ENCODE data around the gene AP1M1.

Gene AP1M1

GRCh38 chr19:16188521-16188920 lies 9.2 kb upstream of the AP1M1 start:
- TF ChIP-seq TAF1 (IDR thresholded peaks at IDR 0.05; ENCODE audit: borderline replicate concordance, low read depth, low read length), result no peak
- no peak for TF ChIP-seq POLR2AphosphoS5 (IDR thresholded peaks at IDR 0.05; ENCODE audit: low read depth, low read length)
- TF ChIP-seq POLR2A (IDR thresholded peaks at IDR 0.05; ENCODE audit: low read depth, low read length), result no peak; the same call in 1 of the 2 replicates
- FAIRE-seq (no peak), DNase-seq (ENCODE audit: insufficient read length) (no peak)

DNA sequence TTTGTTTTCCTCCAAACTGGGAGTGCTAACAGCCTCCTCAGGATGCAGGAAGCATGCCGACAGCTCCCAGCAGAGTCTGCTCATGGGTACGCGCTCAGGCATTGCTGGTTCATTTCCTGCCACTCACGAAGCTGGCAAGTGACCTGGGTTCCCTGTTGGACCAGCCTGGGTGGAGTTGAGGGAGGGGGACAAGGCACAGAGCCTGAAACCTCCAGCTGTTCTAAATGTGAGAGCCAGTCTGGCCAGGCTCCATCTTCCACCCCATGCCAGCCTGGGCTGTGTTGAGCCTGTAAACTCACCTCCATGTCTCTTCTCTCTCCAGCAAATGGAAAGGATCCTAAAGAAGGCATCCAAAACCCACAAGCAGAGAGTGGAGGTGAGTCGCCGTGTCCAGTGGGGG lies 7.5 kb upstream of the AP1M1 start:
- no peak for FAIRE-seq
- no peak for DNase-seq (ENCODE audit: insufficient read length)
- no peak for TF ChIP-seq POLR2AphosphoS5 (IDR thresholded peaks at IDR 0.05; ENCODE audit: low read depth, low read length)
- TF ChIP-seq POLR2A (IDR thresholded peaks at IDR 0.05; ENCODE audit: low read depth, low read length), result no peak
- no peak for TF ChIP-seq TAF1 (IDR thresholded peaks at IDR 0.05; ENCODE audit: borderline replicate concordance, low read depth, low read length)

- TF ChIP-seq POLR2A (IDR thresholded peaks at IDR 0.05; ENCODE audit: low read depth, low read length), result no peak
- no peak for TF ChIP-seq TAF1 (IDR thresholded peaks at IDR 0.05; ENCODE audit: borderline replicate concordance, low read depth, low read length)
- no peak for TF ChIP-seq POLR2AphosphoS5 (IDR thresholded peaks at IDR 0.05; ENCODE audit: low read depth, low read length)
- DNase-seq (ENCODE audit: insufficient read length), result no peak
- no peak for FAIRE-seq
These were observed 7.0 kb upstream of the AP1M1 start for GRCh38 chr19:16190736-16191135.

DNA sequence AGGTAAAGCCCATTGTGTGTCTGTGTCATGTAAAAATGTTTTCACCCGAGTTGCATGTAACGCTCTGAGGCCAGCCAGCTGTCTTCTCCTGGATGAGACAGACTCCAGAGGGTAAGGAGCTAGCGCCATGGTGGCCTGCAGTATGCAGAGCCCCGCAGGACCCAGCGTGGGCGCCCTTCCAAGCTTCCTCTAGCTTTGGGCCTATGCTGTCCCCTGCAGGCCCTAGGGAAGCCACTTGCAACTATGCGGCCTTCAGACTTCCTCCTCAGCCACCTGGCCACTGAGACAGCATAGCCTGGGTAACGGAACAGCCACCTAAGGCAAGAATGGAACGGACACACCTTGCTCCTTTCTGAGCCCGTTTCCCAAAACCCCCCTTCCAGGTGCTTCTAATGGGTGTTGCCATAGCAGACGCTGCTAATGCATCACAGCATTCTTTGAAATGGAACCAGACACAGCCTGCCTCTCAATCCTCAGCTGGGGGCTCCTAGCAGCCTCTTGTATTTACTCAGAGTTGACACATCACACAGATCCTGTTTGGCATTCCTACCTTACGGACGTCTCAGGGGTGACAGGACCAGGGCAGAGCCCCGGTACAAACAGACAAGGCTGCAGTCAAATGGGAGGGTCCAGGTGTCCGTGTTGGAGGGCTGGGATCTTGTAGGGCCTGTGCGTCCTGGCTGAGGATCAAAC lies 6.3 kb upstream of the AP1M1 start:
- DNase-seq (ENCODE audit: insufficient read length), result no peak
- TF ChIP-seq POLR2A (IDR thresholded peaks at IDR 0.05; ENCODE audit: low read depth, low read length), result no peak
- TF ChIP-seq TAF1 (IDR thresholded peaks at IDR 0.05; ENCODE audit: borderline replicate concordance, low read depth, low read length), result no peak
- TF ChIP-seq POLR2AphosphoS5 (IDR thresholded peaks at IDR 0.05; ENCODE audit: low read depth, low read length), result no peak
- no peak for FAIRE-seq

GRCh38 chr19:16193466-16193865 lies 4.2 kb upstream of the AP1M1 start:
- DNase-seq (ENCODE audit: insufficient read length) (no peak), FAIRE-seq (no peak)
- TF ChIP-seq POLR2A (IDR thresholded peaks at IDR 0.05; ENCODE audit: low read depth, low read length) (no peak), POLR2AphosphoS5 (IDR thresholded peaks at IDR 0.05; ENCODE audit: low read depth, low read length) (no peak), TAF1 (IDR thresholded peaks at IDR 0.05; ENCODE audit: borderline replicate concordance, low read depth, low read length) (no peak)

GRCh38 chr19:16197188-16197621 lies 506 bp upstream of the AP1M1 start:
- TF ChIP-seq POLR2A (IDR thresholded peaks at IDR 0.05; ENCODE audit: low read depth, low read length) (no peak), TAF1 (IDR thresholded peaks at IDR 0.05; ENCODE audit: borderline replicate concordance, low read depth, low read length) (no peak), POLR2AphosphoS5 (IDR thresholded peaks at IDR 0.05; ENCODE audit: low read depth, low read length) (no peak)
- no peak for FAIRE-seq
- no peak for DNase-seq (ENCODE audit: insufficient read length)

DNA sequence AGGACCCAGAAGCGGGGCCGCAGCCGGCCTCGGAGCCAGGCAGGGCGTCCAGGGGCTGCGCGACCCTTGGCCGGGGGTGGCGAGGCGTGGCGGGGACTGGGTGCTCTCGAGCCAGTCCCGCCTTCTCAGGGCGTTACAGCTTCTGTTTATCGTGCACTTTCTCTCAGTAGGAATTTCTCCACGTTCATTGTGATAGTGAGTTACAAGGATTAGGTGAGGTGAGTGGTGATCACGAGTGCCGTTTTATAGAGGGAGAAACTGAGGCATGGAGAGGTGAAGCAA lies 600 bp downstream of the AP1M1 start:
- FAIRE-seq (no peak), DNase-seq (ENCODE audit: insufficient read length) (no peak)
- no peak for TF ChIP-seq POLR2A (IDR thresholded peaks at IDR 0.05; ENCODE audit: low read depth, low read length)
- TF ChIP-seq POLR2AphosphoS5 (IDR thresholded peaks at IDR 0.05; ENCODE audit: low read depth, low read length), result no peak
- TF ChIP-seq TAF1 (IDR thresholded peaks at IDR 0.05; ENCODE audit: borderline replicate concordance, low read depth, low read length), result no peak

- no peak for FAIRE-seq
These were observed 1.7 kb downstream of the AP1M1 start for GRCh38 chr19:16199275-16199932.

DNA sequence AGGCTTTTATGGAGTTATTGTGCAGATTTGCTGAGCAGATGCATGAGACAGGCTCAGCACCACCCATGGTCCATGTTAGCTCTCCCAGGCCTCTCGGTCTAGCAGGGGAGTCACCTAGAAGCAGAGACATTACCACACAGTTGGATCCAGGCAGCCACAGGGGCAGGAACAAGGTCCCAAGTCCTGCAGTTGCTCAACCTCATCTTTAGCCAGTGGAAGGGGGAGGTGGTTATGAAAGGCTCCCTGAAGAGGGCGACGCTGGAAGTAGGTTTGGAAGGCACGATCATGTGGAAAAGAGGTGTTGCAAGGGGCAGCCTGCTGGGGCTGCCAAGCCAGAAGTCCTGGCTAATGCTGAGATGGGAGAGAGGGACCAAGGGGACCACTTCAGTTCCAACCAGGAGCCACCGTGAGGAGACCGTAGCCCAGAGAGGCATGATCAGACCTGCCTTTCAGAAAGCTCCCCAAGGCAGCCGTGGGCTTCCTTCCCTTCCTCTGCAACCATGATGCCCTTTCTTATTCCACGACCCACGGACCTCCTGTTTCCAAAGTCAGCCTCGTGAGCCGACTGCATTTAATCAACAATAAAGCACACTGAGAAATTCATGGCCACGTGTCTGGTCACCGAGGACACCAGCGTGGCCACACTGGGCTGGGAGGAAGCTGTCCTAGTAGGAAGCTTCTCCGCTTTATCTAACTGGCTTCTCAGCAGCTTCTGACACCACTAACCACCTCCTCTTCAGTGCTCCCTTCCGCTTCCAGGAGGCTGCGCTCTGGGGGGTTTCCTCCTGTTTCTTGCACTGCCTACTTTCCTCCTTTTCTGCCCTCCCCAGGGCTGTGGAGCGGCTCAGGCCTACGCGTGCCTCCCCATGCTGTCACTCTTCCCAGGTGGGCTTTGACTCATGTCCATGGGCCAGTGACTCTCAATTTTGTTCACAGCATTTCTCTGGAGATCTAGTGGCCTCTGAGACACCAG lies 2.6 kb downstream of the AP1M1 start:
- TF ChIP-seq POLR2A (IDR thresholded peaks at IDR 0.05; ENCODE audit: low read depth, low read length) (no peak), TAF1 (IDR thresholded peaks at IDR 0.05; ENCODE audit: borderline replicate concordance, low read depth, low read length) (no peak), POLR2AphosphoS5 (IDR thresholded peaks at IDR 0.05; ENCODE audit: low read depth, low read length) (no peak)
- FAIRE-seq (no peak), DNase-seq (ENCODE audit: insufficient read length) (peak; percentile 16)

More at GRCh38 chr19:16199275-16199932, 1.7 kb downstream of the AP1M1 start:
- TF ChIP-seq TAF1 (IDR thresholded peaks at IDR 0.05; ENCODE audit: borderline replicate concordance, low read depth, low read length) (no peak), POLR2AphosphoS5 (IDR thresholded peaks at IDR 0.05; ENCODE audit: low read depth, low read length) (no peak), POLR2A (IDR thresholded peaks at IDR 0.05; ENCODE audit: low read depth, low read length) (no peak)
- DNase-seq (ENCODE audit: insufficient read length), result peak; percentile 8

DNA sequence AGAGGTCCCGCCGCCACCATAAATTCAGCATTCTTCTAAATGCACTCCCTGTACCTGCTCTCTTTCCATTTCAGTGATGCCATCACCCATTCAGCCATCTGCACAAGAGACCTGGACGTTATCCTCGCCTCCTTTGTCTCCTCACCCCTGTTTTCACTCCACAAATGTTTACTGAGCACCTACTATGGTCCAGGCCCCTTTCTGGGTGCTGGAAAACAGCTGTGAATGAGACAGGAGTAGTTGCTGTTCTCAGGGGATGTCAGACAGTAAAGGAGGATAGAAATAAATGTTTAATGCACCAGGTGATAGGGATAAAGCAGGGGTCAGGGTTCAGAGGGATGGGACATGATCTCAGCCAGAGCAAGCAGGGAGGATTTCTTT lies 3.3 kb downstream of the AP1M1 start:
- TF ChIP-seq POLR2AphosphoS5 (IDR thresholded peaks at IDR 0.05; ENCODE audit: low read depth, low read length), result no peak
- no peak for TF ChIP-seq POLR2A (IDR thresholded peaks at IDR 0.05; ENCODE audit: low read depth, low read length)
- TF ChIP-seq TAF1 (IDR thresholded peaks at IDR 0.05; ENCODE audit: borderline replicate concordance, low read depth, low read length), result no peak
- DNase-seq (ENCODE audit: insufficient read length) (no peak), FAIRE-seq (no peak)

Data from GM12892 (cell line).